GM19035 (cell line): Measurements from ENCODE around the gene NDUFC2.
"Not testable (repeated sequence)": the region's sequence is repeated elsewhere in the genome, so short reads cannot be mapped to it uniquely, and the experiment has no call there.

ENCODE experiments used
- ATAC-seq: cut with Tn5 transposase; IDR thresholded peaks from one replicate; pipeline ENCODE4 v1.9.1; 2021; ENCODE audit not compliant: unreplicated experiment

The NDUFC2 gene

GRCh38 chr11:78080084-78080817 lies 589 bp upstream of the NDUFC2 start:
- no peak for ATAC-seq

DNA sequence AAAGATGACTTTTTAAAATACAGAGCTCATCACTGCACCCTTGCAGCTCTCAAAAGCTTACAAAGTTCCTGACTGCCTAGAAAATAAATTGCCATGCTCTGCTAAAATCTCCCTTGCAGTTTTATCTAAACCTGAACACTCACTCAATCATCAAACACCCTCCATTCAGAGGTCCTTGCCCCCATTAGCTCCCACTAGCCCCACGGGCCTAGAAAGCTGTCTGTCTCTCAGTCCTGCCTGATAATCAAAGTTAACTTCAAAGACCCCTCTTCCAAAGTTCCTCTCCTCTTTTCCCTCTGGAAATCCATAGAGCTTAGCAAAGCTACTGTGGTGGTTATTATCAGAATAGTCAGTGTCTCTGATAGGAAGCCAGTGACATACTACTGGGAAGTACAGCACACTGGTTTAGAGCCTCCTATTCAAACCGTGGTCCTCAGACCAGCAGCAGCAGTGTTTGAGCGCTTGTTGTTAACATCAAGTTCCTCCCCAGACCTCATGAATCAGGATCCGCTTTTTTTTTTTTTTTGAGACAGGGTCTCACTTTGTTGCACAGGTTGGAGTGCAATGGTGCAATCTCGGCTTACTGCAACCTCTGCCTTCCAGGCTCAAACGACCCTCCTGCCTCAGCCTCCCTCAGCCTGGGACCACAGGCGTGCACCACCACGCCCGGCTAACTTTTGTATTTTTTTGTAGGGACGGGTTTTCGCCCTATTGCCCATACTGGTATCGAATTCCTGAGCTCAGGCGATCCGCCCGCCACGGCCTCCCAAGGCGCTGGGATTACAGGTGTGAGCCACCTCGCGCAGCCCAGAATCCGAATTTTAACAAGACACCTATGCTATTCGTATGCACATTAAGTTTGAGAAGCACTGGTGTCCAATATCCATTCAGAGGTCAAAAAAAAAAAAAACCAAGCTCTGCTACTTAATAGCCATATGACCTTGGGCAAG lies 1.2 kb downstream of the NDUFC2 start:
- no peak for ATAC-seq

DNA sequence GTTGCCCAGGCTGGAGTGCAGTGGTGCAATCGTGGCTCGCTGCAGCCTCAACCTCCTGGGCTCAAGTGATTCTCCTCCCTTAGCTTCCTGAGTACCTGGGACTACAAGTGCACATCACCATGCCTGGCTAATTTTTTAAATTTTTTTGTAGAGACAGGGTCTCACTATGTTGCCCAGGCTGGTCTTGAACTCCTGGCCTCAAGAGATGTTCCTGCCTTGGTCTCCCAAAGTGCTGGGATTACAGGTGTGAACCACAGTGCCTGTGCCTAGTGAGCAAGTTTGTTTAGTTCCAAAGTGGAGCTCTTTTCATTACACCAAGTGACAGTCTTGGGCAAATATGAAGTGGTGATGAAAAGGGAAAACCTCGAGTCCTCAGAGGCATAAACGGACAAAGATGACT lies 2.1 kb downstream of the NDUFC2 start:
- ATAC-seq, result not testable (repeated sequence)

- no peak for ATAC-seq
These were observed 2.8 kb downstream of the NDUFC2 start for GRCh38 chr11:78076733-78077403.

DNA sequence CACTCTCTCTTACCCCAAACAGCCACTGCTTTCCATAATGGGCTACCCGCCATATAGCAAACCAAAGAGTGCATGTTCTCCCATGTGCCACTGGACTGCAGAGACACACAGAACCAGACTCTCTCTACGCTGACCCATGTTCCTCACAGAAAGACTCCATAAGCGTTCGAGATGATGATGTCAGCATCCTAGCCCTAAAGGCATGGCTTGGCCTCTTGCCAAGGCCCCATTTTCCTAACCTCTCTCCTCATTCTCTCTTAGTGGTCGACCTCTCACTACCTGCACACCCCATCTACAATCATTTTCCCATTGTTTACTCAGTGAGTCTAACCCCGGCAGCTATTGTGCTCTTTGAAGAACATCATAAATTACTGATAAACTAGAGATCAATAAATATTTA lies 4.9 kb downstream of the NDUFC2 start:
- ATAC-seq, result no peak

DNA sequence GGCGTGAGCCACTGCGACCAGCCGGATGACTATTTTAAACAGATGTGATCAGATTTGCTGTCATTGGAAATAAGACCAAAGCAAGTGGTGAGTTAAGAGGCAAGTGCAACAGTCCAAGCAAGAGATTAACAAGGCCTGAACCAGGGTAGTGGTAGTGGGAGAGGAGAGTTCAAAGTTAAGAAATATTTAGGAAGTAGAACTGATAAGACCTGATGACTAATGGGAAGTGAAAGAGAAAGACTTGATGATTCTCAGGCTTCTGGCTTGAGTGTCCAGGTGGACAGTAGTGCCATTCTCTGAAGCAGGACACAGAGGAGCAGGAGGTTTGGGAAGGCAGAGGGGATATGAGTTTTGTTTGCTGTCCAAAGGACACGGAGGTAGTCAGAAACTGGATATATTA lies 7.2 kb downstream of the NDUFC2 start:
- no peak for ATAC-seq

GRCh38 chr11:78071717-78072116 lies 7.9 kb downstream of the NDUFC2 start:
- no peak for ATAC-seq

DNA sequence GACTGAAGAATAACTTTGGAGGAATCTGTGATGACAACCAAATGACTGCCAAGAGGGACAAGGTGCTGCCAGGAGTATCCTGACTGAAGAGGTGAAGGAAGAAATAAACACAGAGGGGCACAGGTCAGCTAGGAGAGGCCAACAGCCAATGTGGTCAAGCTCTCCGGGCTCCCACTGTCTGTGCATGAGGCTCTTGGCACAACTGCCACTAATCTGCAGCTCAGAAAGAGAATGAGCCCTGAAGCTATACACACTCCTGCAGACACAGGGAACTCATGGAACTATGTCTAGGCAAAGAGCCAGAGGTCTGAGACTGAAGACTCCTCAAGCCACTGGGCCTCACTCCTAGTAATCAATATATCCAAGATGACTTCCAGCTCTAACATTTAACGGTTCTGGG lies 9.0 kb downstream of the NDUFC2 start:
- ATAC-seq, result no peak

DNA sequence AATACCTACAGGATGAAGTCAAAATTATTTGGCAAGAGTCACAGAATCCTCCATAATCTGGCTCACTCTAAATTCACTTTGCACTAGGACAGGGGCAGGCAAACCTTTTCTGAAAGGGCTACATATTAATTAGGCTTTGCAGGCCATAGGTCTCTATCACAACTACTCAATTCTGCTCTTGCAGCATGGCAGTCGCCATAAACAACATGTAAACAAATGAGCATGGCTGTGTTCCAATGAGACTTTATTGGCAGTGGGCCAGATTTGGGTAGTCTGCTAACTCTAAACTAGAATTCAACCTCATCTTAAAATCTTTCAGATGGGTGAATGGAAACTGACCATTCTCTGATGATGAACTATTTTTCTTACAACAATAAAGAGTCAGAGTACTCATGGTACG lies 10.2 kb downstream of the NDUFC2 start:
- ATAC-seq, result no peak

- ATAC-seq, result no peak
These were observed 12.0 kb downstream of the NDUFC2 start for GRCh38 chr11:78067704-78068103.

DNA sequence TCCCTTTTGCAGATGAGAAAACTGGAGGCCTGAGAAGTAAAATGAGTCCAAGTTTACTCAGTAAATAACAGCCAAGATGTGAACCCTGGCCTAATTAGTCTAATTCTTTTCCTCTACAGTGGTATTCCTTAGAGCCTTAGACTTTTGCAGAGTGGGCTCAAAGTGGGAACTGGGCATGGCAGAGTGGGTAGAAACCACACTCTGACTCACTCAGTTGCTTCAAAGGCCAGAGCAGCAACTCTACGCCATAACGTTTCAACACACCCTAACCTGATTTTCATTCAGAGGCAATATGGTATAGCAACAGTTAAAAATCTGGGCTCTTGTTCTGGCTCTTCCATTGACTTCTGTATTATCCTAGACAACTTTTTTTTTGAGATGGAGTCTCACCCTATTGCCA lies 13.2 kb downstream of the NDUFC2 start:
- no peak for ATAC-seq

DNA sequence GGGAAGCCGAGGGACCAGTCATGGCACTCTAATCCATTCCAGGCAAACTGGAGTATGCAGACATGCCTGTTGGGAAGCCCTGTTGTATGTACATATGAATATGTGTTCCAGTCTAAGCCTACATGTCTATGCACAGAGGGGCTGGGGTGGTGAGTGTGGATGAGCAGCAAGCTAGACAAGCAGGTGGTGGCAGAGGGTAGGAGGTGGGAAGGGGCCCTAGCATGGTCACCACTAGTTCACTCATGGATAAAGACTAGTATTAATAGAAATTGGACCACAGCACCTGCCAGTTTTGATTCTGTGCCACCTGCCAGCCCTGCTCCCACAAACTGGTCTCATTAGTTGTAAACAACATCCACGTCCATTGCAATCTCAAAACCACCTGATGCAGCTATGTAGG lies 14.5 kb downstream of the NDUFC2 start:
- ATAC-seq, result no peak

DNA sequence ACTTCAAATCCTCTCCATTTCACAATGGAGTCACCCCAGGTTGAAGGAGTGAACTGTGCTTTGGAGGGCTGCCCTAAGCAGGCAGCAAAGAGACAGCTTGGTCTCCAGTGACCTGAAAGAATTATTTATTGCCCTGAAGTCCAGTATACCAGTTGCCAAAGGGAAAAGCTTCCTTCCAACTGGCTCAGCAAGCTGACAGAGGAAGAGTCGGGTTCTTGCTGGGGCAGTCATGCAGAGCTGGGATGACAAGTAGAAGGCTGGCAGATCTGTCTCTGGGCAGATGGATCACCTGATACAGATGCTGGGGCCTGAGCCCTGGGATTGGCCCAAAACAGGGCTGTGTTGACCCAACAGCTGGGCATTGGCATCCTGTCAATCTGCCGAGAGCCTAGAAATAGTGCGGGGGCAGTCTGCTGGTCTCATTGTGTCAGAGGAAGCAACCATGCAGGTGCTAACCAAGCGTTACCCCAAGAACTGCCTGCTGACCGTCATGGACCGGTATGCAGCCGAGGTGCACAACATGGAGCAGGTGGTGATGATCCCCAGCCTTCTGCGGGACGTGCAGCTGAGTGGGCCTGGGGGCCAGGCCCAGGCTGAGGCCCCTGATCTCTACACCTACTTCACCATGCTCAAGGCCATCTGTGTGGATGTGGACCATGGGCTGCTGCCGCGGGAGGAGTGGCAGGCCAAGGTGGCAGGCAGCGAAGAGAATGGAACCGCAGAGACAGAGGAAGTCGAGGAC lies 16.1 kb downstream of the NDUFC2 start, which contains the start of gene THRSP:
THRSP (plus strand) TSS at position 422 of the 742 bp plus-strand sequence; CDS start at position 443, 21 bp downstream.
- ATAC-seq, result no peak

DNA sequence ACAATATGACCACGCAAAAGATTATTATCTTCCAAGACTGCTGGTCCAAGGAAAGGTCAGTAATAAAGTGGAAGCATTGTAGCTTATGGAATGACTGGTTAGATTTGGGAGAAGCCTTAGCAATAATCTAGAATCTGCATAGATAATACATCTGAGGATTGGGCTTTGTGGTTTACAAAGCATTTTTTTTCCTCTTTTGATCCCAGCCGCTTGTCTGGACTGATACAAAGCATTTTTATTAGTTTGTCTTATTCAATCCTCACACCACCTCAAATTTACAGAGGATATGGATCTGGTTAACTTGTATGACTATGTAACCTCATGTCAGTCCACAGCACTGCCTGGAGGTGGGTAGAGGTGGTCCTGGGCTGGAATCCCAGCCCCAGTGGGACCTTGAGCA lies 17.0 kb downstream of the NDUFC2 start:
- ATAC-seq, result no peak

GRCh38 chr11:78061921-78062311 lies 17.7 kb downstream of the NDUFC2 start:
- ATAC-seq, result no peak

DNA sequence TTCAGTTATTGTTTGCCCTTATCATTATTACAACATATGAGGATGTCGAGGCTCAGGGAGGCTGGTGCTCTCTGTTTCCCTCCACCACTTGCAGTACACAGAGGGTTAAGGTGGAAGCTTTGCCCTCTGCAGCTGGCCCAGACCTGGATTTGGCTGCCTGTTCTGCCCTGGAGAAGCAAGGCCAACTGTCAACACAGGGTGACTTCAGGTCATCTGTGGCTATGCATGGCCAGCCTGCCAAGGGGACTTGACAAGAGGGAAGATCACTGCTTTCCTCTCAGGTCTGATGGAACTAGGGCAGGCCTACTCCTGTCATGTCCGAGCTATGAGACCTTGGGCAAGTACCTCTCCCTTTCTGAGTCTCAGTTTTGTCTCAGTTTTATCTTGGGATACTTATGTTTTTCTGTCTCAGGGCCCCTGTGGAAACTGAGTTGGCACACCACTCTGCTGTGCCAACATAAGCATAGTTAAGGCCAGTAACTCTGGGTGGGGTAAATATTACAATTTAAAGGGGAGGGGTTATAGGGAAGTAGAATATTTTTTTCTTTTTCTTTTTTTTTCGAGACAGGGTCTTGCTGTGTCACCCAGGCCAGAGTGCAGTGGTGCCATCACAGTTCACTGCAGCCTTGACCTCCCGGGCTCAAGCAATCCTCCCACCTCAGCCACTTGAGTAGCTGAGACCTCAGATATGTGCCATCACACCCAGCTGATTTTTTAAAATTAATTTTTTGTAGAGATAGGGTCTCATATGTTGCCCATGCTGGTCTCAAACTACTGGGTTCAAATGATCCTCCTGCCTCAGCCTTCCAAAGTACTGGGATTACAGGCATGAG lies 18.4 kb downstream of the NDUFC2 start:
- ATAC-seq, result no peak

DNA sequence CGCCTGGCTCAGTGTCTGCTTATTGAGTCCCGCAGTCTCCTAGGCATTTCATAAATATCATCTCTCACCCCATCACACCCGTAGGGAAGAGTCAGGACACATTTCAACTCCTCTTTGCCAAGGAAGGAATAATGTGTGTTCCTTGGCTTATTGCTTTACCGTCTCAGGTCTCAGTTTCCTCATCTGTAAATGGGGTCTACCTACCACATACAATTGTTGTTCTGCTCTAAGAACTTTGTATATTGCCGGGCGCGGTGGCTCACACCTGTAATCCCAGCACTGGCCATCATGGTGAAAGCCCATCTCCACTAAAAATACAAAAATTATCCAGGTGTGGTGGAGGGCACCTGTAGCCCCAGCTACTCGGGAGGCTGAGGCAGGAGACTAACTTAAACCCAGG lies 19.1 kb downstream of the NDUFC2 start:
- ATAC-seq, result no peak

DNA sequence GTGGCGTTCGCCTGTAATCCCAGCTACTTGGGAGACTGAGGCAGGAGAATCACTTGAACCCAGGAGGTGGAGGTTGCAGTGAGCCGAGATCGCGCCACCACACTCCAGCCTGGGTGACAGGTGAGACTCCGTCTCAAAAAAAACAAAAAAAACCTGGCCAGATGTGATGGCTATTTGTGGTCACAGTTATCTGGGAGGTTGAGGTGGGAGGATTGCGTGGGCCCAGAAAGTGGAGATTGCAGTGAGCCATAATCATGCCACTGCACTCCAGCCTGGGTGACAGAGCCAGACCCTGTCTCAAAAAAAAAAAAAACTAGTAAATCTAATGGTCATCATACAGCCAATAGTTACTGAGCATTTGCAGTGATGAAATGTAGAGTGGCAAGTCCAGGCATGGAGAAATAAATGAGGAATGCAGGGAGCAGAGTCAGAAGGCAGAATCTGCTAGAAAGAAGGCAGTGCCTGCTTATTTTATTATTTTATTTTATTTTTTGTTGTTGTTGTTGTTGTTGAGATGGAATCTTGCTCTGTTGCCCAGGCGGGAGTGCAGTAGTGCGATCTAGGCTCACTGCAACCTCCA lies 19.8 kb downstream of the NDUFC2 start:
- not testable (repeated sequence) for ATAC-seq

DNA sequence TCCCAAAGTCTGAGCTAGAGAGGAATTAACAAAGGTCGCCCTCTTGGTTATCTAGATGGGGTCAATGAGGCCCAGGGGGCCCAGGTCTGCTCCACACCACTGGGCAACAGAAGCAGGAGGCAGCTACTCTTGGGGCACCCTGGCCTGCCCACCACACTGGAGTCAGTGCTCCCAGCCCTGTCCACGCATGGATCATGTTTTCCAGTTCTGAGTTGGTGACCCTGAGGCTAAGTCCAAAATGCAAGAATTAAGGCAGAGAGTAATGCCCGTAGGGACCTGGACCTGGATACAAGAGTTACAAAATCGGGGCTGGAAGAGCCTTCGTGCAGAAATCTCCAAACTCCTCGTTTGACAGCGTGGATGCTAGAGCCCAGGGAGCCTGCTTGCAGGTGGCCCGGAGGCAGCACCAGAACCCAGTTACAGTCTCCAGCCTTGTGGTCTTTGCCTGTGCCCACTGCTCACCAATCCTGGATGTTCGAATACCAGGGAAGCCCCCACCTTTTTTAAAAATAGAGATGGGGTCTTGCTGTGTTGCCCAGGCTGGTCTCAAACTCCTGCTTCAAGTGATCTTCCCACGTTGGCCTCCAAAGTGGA lies 22.1 kb downstream of the NDUFC2 start:
- no peak for ATAC-seq
